Measurements from ENCODE around the gene EPHB2.

GRCh38 chr1:22841860-22842281 is 131.2 kb downstream of the EPHB2 start:
- TF ChIP-seq TEAD4 (IDR thresholded peaks at IDR 0.05) (no peak), YY1 (IDR thresholded peaks at IDR 0.05; ENCODE audit: low read depth) (no peak), MAX (IDR thresholded peaks at IDR 0.05) (no peak), TAF1 (IDR thresholded peaks at IDR 0.05; ENCODE audit: low read depth) (no peak), EP300 (IDR thresholded peaks at IDR 0.05; ENCODE audit: borderline replicate concordance) (no peak), CREB1 (IDR thresholded peaks at IDR 0.05; ENCODE audit: low read depth) (no peak), REST (IDR thresholded peaks at IDR 0.05; ENCODE audit: low read depth) (no peak), EGR1 (IDR thresholded peaks at IDR 0.05) (no peak)

Data from Ishikawa (cell line).